ENCODE results near the gene CAPN11.
"Not testable (repeated sequence)": the region's sequence is repeated elsewhere in the genome, so short reads cannot be mapped to it uniquely, and the experiment has no call there.

The CAPN11 gene

DNA sequence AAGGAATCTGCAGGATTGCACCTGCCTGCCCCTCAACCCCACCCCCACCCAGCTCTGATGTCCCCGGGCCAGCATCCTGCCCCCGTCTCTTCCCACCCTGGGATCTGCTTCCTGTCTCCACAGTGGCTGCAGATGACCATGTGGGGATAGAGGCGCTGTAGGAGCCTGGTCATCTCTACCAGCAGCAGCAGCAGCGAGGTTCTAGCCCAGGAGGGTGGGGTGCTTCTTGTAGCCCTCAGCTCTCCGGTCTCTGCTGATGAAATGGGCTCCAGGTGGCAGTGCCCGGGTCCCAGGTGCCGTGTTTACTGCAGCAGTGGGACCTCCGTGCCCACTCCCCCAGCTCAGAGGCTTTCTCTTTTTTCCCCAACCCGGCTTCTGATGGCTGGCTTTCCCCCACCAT, 25.2 kb downstream of the CAPN11 start:
- DNase-seq, result no peak

- not testable (repeated sequence) for DNase-seq
Measured at GRCh38 chr6:44185356-44185755, 26.7 kb downstream of the CAPN11 start.

GRCh38 chr6:44185953-44186634, 27.5 kb downstream of the CAPN11 start:
- no peak for DNase-seq

GRCh38 chr6:44186635-44187025, 28.0 kb downstream of the CAPN11 start:
- no peak for DNase-seq

- no peak for DNase-seq
Measured at GRCh38 chr6:44188819-44189218, 30.2 kb downstream of the CAPN11 start.

GRCh38 chr6:44189257-44189656, 30.6 kb downstream of the CAPN11 start:
- DNase-seq, result no peak

DNA sequence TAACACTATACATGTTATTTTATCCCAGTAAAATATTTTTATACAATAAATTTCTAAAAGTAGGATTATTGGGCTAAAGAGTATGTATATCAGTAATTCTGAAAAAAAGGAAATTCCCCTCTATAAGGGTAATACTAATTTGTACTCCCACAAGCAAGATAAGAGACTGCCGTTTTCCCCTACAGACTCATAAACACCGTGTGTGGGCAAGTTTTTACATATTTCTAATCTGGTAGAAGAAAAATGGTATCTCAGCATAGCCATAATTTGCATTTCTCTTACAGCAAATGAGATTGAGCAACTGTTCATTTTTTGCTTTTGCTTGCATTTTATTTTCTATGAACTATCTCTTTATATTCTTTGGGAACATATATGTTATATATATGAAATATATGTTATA, 32.1 kb downstream of the CAPN11 start:
- no peak for DNase-seq

- DNase-seq, result no peak
Measured at GRCh38 chr6:44192428-44193041, 33.9 kb downstream of the CAPN11 start.

GRCh38 chr6:44193307-44193910, 34.8 kb downstream of the CAPN11 start:
- DNase-seq, result no peak

DNA sequence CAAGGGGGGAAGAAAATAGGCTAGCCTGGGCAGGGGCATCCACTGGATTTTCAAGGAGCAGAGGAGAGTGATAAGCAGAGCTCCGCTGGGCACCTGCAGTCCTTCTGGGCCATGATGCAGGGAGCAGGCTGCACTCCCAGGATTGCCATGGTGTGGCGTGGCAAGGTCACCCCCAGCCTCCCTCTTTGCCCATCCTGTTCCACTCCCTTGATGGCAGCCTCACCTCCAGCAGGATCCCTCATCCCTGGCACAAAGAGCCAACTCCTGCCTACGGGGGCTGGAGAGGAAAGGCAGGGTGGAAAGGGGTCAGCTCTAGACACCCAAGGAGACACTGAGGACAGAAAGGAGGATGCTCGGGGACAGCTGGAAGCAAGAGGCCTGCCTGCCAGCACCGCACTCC, 35.7 kb downstream of the CAPN11 start:
- DNase-seq, result no peak

GRCh38 chr6:44196351-44196750, 37.7 kb downstream of the CAPN11 start:
- DNase-seq, result not testable (repeated sequence)

DNA sequence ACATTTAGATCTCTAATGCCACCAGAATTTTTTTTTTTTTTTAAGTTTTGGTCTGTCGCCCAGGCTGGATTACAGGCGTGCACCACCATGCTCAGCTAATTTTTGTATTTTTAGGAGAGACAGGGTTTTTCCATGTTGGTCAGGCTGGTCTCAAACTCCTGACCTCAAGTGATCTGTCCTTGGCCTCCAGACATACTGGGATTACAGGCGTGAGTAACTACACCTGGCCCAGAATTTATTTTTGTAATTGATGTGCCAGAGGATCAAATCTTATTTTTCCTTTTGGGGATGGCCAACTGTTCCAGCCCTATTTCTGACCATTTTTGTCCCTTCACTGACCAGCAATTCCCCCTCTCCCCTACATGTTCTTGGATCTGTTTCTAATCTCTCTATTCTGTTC, 40.1 kb downstream of the CAPN11 start:
- no peak for DNase-seq

DNA sequence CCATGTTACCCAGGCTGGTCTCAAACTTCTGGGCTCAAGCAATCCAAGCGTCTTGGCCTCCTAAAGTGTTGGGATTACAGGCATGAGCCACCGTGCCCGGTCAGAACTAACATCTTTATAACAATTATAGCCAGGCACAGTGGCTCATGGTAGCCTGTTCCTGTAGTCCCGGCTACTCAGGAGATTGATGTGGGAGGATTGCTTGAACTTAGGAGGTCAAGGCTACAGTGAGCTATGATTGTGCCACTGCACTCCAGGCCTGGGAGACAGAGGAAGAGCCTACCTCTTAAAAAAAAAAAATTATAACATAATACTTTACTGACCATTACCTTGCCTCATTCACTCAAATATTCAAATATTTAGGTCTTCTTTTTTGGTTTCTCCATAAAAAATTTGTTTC, 41.3 kb downstream of the CAPN11 start:
- no peak for DNase-seq

DNA sequence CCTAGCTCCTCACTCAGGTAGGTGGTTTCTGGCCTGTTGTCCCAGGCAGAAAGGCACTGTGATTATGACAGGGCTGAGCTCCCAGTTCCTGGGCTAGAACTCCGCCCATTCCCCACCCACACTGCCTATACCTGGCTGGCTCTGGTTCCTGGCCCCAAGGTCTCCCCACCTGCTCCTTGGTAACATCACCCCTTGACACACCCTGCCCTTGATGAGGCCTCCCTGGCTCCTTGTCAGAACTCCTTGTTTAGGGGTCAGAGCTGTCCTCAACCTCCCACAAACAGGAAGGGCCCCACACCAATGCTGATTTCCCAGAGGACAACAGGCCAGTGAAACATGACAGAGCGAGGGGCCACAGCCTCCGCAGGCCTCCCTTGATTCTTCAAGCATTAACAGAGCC, 42.6 kb downstream of the CAPN11 start:
- DNase-seq, result no peak

- no peak for DNase-seq
Measured at GRCh38 chr6:44201638-44202303, 43.2 kb downstream of the CAPN11 start.

DNA sequence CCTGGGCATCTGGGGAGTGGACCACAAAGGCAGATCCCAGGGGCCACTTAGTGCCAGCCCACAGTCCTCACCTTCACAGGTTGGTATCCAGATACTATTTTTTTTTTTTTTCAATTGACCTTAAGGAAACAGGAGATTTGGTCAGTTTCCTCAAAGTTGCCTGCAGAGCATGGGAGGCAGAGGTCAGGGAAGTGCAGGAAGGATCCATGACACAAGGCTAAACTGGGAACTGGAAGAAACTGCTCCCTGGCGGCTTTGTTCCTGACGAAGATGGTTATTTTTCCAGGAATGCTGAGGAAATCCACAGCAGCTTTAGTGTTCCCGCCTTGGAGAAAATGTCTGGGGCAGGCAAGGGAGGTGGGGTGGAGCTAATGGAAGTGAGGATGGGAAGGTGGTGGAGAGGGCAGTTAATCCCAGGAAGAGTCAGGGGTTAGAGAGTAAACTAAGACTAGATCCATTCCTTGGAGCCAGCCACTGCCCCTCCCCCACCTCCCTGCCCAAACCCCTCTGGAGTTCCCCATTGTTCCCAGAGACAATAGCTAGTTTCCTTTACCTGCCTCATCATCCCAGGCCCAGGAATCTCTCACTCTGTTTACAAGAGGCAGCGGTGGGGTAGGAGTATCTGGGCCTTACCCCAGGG, 43.8 kb downstream of the CAPN11 start:
- no peak for DNase-seq

GRCh38 chr6:44202972-44203750, 44.5 kb downstream of the CAPN11 start:
- DNase-seq, result no peak

DNA sequence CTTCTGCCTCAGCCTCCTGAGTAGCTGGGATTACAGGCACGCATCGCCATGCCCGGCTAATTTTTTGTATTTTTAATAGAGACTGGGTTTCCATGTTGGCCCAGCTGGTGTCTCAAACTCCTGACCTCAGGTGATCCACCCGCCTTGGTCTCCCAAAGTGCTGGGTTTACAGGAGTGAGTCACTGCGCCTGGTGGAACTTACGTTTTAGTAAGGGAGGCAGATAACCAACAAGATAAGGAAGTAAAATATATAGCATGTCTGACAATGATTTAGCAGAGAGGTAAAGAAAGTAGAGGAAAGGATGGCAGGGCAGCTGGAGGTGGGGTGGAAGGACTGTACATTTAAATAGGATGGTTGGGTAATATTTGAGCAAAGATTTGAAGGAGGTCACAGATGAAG, 45.3 kb downstream of the CAPN11 start:
- no peak for DNase-seq

- no peak for DNase-seq
Measured at GRCh38 chr6:44207966-44208365, 49.3 kb downstream of the CAPN11 start.

DNA sequence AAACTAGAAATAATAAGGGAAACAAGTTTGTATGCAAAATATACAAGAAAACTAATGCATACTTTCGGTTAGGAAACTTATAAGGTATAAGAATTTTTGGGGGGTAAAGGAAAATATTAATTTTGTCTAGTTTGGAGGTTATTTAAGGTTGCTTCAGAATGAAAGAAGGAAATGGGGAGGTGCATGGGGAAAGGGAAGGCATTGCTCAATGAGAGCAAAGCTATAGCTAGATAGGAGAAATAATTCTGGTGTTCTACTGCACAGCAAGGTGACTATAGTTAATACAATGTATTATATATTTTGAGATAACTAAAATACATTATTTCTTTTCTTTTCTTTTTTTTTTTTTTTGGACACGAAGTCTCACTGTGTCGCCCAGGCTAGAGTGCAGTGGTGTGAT, 52.7 kb downstream of the CAPN11 start:
- DNase-seq, result no peak

- DNase-seq, result no peak
Measured at GRCh38 chr6:44214307-44214706, 55.7 kb downstream of the CAPN11 start.

GRCh38 chr6:44216677-44217331, 58.2 kb downstream of the CAPN11 start, which contains the start of gene MYMX:
TSS of gene MYMX (plus strand) at chr6:44216926. CDS start at chr6:44217472, 546 bp downstream.
- no peak for DNase-seq
